ENCODE measurements around the gene TRIM14. TPM values are rescaled to one million over a fixed set of nuclear protein-coding genes. Genes with fewer than 3 reads are reported as not detected.

The TRIM14 gene
- total RNA-seq, 1 donor from 2014 or later = 12.8 TPM

- Mint-ChIP-seq H3K27ac (no peak overlapping the region), H3K9me3 (no peaks in the 10 kb centered on the region), H3K4me1 (no peaks in the 10 kb centered on the region), H3K36me3 (ENCODE audit: low read depth) (no peaks in the 10 kb centered on the region), H3K4me3 (no peak overlapping the region), H3K27me3 (no peaks in the 10 kb centered on the region)
- ChIA-PET CTCF (no interaction called here), POLR2A (no interaction called here)
- intact Hi-C loops (cut with micrococcal nuclease) = no loop called here
- DNase-seq (no peak), ATAC-seq (ENCODE audit: low read depth) (no peak)
- TF ChIP-seq CTCF (IDR thresholded peaks at IDR 0.05) = no peak
Measured at GRCh38 chr9:98159790-98160189, 40.8 kb upstream of the TRIM14 start.

- DNase-seq (no peak), ATAC-seq (ENCODE audit: low read depth) (no peak)
- no peaks in the 10 kb centered on the region for H3K36me3 Mint-ChIP-seq (ENCODE audit: low read depth)
- no peaks in the 10 kb centered on the region for H3K9me3 Mint-ChIP-seq
- H3K27me3 Mint-ChIP-seq = no peaks in the 10 kb centered on the region
- no peak overlapping the region for H3K27ac Mint-ChIP-seq
- H3K4me1 Mint-ChIP-seq = no peaks in the 10 kb centered on the region
- ChIA-PET POLR2A (no interaction called here), CTCF (no interaction called here)
- H3K4me3 Mint-ChIP-seq = no peak overlapping the region
- no peak for TF ChIP-seq CTCF (IDR thresholded peaks at IDR 0.05)
- intact Hi-C loops (cut with micrococcal nuclease) = no loop called here
Measured at GRCh38 chr9:98159301-98159700, 40.3 kb upstream of the TRIM14 start.

- intact Hi-C loops (cut with micrococcal nuclease) = no loop called here
- Mint-ChIP-seq H3K9me3 (no peaks in the 10 kb centered on the region), H3K4me1 (no peaks in the 10 kb centered on the region), H3K27ac (no peak overlapping the region), H3K4me3 (no peak overlapping the region), H3K36me3 (ENCODE audit: low read depth) (no peaks in the 10 kb centered on the region), H3K27me3 (no peaks in the 10 kb centered on the region)
- TF ChIP-seq CTCF (IDR thresholded peaks at IDR 0.05) = no peak
- no peak for DNase-seq
- ChIA-PET CTCF (no interaction called here), POLR2A (no interaction called here)
- no peak for ATAC-seq (ENCODE audit: low read depth)
Measured at GRCh38 chr9:98158071-98158831, 39.2 kb upstream of the TRIM14 start.

- no peak for TF ChIP-seq CTCF (IDR thresholded peaks at IDR 0.05)
- Mint-ChIP-seq H3K4me1 (no peaks in the 10 kb centered on the region), H3K27me3 (no peaks in the 10 kb centered on the region), H3K36me3 (ENCODE audit: low read depth) (no peaks in the 10 kb centered on the region), H3K4me3 (no peak overlapping the region), H3K27ac (no peak overlapping the region), H3K9me3 (no peaks in the 10 kb centered on the region)
- intact Hi-C loops (cut with micrococcal nuclease) = no loop called here
- CTCF ChIA-PET = no interaction called here
- DNase-seq = no peak
- no peak for ATAC-seq (ENCODE audit: low read depth)
- POLR2A ChIA-PET = no interaction called here
Measured at GRCh38 chr9:98157372-98157771, 38.4 kb upstream of the TRIM14 start.

- H3K36me3 Mint-ChIP-seq (ENCODE audit: low read depth) = no peaks in the 10 kb centered on the region
- ChIA-PET CTCF (no interaction called here), POLR2A (no interaction called here)
- H3K4me1 Mint-ChIP-seq = no peaks in the 10 kb centered on the region
- H3K27ac Mint-ChIP-seq = no peak overlapping the region
- no peaks in the 10 kb centered on the region for H3K27me3 Mint-ChIP-seq
- ATAC-seq (ENCODE audit: low read depth) (no peak), DNase-seq (no peak)
- no peaks in the 10 kb centered on the region for H3K9me3 Mint-ChIP-seq
- no peak overlapping the region for H3K4me3 Mint-ChIP-seq
- intact Hi-C loops (cut with micrococcal nuclease) = no loop called here
- no peak for TF ChIP-seq CTCF (IDR thresholded peaks at IDR 0.05)
Measured at GRCh38 chr9:98154678-98155077, 35.7 kb upstream of the TRIM14 start.
